HT1080 (cell line): ENCODE data around the gene TMEM178A. TPM values are rescaled to one million over a fixed set of nuclear protein-coding genes. Genes with fewer than 3 reads are reported as not detected.

ENCODE experiments used
- DNase-seq: peaks from one replicate; pipeline ENCODE4 v3.0.0-alpha.2; 2015; ENCODE audit warnings: low read depth
- total RNA-seq: library from RNA; depleted of rRNA; stranded (reverse); fragments of >200 nt; shearing (Covaris generic); gene quantifications from 2 replicates; pipeline ENCODE4 v1.2.3, GENCODE V29; 2014

Gene TMEM178A
- total RNA-seq, 1 experiment from 2014 or later = not detected

DNA sequence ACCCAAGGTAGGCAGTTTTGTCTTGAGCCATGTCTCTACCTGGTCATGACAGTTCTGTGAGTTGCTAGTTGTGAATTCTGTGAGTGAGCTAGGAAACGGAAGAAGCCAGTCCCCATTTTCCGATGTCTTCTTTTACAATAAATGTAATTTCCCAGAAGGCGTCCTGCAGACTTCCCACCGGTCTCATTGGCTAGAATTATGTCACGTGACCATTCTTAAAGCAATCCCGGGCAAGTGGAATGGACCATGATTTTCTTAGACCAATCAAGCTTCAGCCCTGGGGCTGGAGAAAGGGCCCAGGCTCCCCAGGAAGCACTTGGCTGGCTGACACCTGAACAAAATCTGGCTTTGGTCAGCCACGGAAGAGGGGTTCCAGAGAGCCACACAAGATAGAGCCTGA is 10.6 kb downstream of the TMEM178A start:
- no peak for DNase-seq

DNA sequence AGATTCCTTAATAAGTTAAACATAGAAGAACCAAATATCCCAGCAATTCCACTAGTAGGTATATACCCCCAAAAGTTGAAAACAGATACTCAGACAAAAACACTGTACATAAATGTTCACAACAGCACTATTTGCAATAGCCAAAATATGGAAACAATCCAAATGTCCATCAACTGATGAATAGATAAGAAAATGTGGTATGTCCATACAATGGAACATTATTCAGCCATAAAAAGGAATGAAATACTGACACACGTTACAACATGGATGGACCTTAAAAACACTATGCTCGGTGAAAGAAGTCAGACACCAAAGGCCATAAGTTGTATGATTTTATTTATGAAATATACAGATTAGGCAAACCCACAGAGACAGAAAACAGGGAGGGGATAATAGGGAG is 12.5 kb downstream of the TMEM178A start:
- DNase-seq = no peak

DNA sequence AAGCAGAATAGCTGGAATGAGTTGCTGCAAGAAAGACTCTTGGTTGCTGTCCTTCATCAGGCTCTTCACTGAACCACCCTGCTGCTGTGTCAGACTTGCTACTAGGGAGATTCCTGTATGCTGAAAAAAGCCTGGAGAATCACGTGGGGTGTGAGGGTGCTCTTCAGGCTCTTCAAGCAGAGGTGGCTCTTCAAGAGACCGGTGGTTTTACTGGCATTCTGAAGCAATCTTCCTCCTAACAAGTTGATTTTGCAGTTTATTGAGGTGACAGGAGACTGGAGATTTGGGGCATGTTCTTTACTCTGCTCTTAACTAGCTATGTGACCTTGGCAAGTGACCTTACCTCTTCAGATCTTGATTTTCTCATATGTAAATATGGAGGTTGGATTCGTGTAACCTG is 14.1 kb downstream of the TMEM178A start:
- DNase-seq = no peak

DNA sequence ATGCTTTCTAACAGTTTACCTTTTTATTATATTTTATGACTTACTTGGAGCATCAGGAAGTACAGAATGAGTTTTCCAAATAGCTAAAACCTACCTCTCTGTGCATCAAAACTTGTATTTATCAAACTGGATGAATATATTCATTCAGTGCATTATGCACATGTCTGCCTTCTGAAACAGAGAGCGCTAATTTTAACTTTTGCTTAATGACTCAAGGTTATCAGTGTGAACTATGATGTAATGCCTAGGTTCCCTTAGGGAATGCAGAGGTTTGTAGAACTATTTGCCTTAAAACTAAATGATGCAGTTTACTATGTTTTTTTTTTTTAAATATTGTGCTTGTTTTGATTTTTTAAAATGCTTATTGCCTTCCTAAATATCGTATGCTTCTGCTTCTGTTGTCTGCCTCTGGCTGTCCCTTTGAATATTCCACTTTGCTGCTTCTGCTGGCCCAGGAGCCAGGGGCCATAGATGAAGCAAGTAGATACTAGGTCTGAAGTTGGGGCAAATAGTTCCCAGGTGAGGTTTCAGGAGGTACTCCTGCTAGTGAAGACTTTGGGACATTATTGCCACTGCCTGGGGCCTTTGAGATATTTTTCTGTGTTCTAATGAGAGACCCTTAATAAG is 16.5 kb downstream of the TMEM178A start:
- DNase-seq = no peak

DNA sequence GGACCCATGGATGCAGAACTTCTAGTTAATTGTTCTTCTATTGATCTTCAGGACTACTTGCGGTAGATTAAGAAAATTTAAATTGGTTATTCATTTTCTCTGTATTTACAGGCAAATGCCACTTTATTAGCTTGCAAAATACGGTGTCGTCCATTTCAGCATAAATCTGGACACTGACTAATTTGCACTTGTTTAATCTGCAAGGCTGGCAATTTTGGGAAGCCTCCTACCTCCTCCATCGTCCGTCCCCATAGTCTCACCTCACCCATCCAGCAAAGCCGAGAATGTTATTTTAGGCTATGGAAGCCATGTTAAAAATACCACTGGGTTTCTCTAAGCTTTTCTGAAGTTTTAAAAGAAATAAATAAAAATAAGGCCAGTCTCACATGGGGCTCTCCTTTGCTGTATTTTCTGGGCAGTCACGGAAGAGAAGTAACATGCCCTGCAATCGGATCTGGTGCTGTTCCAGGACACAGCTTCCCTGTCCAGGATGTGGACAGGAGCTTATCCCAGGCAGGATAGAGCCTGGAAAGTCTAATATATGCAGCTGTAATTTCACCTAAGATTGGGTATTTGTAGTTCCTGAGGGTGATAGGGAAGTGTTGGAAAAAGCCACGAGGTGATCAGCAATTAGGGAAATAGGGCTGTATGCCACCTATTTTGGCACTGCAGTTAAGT is 17.4 kb downstream of the TMEM178A start:
- DNase-seq = no peak

DNA sequence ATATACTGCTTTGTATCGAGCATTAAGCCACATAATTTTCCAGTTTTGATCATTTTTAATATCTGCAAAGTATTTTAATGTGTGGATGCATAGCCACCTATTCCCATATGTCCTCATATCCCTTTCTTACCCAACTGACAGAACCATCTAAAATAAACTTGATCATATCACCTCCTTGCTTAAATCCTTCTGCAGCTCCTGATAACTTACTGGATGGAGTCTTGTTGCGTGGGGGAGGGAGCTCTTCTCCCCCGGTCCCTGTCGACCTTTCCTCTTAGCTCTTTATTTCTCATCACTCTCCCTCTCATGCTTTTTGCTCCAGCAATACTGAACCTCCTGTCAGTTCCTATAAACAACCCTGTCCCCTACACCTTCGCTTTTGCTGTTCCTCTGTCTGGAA is 18.7 kb downstream of the TMEM178A start:
- DNase-seq = no peak

DNA sequence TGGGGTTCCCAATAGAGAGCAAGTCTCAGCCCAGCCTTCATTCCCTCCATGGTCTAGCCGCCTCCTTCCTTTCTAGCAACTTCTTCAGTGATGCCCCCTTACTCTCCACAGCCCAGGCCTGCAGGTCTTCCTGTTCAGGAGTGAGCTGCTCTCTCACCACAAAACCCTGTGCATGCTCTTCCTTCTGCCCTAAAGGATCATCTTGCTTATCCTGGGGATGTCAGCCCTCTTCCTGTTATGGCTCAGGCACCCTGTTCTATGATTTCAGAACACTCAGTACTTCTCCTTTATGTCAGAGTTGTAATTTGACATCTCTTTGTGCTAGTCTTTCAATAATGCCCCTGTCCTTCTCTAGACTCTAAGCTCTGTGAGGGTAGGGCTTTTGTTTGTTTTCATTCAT is 19.4 kb downstream of the TMEM178A start:
- DNase-seq = no peak

DNA sequence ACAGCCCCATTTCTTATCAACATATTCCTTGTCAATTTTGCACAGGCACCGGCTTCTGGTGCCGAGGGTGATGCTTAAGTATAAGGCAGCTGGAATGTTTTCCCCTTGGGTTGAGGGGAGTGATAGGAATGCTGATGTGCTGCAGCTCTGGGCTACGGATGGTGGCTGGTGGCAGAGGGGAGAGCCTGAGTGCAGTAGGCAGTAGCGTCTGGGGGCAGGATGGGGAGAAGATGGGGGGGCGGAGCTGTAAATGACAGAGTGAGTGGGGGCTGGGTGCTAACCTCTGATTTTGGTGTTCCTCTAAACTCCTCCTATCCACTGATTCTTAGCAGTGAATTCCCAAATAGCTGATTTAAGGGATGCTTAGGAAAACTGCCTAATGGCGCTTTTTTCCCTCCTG is 20.7 kb downstream of the TMEM178A start:
- no peak for DNase-seq

DNA sequence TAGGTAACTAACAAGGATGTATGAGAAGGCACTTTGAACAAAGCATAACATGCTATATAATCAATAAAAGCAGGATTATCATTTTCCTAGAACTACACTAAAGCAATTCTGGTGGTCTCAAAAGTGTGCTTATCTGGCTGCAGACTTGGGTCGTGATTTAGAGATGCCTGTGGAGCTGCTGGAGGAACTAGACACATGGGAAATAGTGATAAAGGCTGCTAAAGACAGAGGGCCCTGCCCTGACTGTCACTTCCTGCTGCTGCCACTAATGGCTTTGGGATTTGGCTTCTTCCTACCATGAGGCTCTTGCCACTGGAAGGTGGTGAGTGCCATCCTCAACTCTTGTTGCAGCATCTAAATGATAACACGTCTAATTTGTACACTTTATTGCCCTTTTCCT is 22.5 kb downstream of the TMEM178A start:
- no peak for DNase-seq

DNA sequence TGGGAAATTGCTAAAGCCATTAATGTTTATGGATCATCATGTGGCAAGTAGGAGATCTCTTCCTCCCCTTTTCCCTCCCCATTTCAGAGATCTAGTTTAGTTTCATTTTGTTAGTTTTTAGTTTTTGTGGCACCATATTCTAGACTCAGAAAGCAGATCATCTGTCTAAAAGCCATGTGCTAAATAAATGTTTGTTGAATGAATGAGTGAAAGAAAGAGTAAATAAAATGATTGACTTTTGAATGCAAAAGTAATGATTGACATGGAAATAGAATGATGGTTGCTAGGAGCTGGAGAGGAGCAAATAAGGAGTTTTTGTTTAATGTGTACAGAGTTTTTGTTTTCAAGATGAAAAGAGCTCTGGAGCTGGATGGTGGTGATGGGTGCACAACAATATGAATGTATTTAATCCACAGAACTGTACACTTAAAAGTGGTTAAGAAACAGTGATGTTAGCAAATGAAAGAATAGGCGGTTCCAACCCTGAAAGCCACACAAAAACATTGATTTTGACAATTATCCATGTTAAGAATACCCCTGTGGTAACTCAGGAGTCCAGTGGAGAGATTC is 23.6 kb downstream of the TMEM178A start:
- DNase-seq = no peak

DNA sequence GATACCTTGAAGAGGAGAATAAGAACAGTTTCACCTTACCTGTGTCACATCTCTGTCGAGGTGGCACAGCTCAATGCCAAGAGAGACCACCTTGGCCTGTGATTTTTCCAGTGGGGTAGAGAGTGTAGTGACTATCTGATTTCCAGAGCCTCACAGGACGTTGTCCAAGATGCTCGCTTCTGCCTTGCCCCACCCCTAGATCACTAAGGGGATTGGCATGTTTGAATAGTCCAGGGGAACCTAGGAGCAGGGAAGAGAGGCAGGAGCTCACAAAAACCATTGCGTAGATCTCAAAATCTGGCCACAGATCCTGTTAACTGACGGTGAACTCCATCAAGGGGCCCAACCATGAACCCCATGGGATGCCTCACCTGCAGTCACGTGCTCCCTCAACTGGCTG is 24.2 kb downstream of the TMEM178A start:
- peak; percentile 13 for DNase-seq

DNA sequence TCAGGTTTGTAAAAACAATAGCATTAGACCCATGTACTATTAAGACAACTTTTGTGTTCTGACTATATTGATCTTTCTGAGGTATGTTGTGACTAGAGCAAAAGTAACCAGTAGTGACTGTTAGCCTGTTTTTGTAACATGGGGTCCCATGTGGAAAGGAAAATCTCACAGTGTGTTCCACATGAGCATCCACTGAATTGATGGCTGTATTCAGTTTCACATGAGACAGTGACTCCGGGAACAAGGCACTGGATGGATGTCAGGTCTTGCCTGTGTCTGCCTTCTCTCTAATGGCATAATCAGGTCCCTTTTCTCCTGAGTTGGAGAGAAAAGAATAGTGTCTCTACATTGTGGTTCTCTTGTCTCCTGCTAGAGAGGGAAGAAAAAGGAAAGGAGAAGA is 27.5 kb downstream of the TMEM178A start:
- no peak for DNase-seq

DNA sequence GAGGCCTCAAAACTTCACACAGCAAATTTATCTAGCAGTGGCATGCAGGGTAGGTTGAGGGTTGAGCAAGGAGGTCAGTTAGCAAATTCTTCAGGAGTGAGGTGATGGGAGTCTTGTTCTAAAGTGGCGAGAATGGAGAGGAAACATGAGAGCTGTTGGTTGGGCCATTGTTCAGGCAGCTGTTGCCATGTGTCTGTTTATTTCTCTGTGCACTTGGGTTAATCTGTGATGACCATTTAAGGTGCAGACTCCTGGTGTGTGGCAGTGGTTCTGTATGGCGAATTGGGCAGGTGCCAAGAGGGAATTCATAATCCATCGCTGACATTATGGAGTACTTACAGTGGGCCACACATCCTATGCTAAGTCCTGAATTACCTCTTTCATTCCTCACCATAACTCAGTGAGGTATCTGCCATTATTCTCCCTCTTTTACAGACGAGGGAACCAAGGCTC is 30.4 kb downstream of the TMEM178A start:
- peak; percentile 61 for DNase-seq

DNA sequence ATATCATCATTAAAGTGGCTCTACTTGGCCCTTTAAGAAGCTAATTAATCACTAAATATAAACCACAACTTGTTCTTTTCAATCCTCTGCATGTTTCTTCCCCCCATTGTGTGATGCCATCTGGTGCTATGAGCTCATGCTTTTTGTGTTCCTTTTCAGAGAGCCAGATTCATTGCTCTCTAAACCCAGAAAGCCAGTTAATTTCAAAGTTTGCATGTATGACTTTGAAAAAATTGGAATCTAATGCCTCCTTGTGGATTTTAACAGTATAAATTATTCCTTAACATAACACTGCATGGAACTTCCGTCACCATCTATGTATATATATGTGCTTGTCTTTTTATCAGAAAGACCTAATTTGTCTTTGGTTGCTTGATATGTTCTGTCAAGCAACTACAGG is 31.1 kb downstream of the TMEM178A start:
- DNase-seq = peak; percentile 43

DNA sequence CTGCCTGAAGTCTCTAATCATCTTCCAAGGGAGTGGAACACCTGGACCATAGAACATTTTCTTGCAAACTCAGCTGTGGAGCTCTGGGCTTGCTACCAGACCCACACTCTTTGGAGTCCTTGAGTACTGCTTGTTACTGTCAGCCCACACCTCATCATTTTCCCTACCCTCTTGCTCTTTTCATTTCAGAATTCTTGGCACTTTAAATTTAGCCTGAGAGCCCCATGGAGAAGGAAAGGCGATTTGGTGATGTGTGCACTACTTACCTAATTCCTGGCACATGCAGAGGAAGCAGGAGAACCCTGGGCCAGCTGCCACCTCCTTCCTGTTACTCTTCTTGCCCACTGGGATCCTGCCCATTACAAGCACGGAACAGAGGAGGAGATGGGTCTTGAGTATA is 31.7 kb downstream of the TMEM178A start:
- DNase-seq = no peak

DNA sequence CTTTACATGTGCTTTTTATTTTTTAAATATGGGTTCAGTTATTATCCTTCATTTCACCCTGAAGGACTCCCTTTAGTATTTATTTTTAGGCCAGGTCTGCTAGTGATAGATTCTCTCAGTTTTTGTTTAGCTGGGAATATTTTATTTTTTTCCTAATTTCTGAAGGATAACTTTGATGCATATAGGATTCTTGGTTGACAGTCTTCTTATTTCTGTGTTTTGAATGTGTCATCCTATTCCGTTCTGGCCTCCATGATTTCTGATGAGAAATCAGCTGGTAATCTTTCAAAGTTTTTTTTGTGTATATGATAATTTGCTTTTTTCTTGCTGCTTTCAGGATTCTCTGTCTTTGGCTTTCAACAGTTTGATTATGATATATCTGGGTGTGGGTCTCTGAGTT is 35.4 kb downstream of the TMEM178A start:
- no peak for DNase-seq

DNA sequence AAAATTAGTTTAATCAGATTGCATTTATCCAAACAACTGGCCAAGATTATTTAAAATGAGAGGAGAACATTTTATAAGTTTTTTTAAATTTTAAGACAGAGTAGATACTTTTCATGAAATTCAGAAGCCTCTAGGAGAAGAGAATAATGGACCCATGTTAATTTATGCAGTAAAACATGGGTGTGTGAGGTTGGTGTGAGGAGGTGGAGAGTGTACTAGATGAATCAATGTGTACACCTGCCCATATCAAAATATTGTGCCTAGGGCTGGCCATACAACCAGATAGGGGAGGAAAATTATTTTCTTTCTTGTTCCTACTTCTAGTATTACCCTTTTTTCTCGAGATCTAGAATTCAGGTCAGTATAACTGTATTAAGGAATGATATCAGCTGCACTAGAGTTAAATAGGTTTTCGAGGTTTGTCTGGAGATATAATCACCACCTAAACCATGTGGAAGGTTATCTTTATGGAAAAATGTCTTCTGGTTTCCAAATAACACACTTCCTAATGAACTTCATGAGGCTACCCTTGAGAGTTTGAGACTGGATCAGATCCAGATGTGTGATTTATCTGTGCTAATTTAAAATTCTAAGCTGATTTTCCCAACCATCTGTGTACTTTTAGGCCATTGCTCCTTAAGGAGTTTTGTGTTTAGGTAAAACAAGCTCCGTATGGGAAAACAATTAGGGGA is 37.6 kb downstream of the TMEM178A start:
- no peak for DNase-seq

DNA sequence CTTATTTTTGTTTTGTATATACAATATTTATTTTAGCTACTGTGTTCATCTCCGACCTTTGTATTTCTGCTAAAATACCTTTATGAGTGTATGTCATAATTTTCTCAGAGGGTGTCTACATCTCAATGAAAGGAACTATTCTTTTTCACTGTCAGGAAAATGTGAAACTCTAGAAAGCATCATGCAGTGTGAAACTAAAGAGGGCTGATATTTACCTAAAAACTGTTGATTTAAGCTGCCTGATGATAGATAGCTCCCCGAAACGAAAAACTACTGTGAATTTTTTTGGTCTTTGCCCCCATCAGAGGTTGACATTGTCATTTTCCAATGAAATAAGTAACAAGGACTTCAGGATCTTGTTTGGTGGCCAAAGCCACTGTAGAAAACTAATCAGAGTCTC is 38.8 kb downstream of the TMEM178A start:
- no peak for DNase-seq

DNA sequence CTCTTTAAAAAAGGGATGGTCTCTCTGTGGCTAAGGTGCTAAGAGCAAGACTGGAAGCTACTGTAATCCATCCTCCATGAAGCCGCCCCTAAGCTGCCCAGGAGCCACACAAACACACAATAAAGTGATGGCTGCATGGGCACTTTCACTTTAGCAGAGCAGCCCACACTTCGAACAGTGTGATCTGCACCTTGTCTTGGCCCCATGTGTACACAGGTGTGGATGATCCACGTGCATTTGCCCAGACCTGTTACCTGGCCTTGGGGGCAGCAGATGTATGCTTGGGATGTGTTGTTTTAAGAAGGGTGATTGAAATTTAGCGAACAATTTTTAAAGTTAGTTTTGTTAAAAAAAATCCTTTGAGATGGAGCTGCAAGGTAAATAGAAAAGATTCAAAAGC is 39.9 kb downstream of the TMEM178A start:
- no peak for DNase-seq

DNA sequence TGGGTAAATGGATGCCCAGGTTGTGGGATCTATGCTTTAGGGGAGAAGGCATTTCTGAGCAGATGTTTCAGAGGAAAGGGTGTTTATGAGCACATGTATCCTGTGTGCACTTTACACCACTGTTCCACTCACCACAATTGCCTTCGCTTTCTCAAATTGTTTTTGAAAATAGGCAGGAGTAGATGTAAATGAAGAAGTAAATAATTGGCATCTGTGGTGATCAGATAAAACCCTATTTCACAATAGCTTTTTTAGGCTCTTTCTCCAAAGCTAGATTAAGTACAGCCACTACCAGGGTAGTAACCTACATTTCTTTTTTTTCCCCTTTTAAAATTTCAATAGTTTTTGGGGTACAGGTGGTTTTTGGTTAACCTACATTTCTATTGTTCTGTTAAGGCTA is 40.6 kb downstream of the TMEM178A start:
- no peak for DNase-seq

DNA sequence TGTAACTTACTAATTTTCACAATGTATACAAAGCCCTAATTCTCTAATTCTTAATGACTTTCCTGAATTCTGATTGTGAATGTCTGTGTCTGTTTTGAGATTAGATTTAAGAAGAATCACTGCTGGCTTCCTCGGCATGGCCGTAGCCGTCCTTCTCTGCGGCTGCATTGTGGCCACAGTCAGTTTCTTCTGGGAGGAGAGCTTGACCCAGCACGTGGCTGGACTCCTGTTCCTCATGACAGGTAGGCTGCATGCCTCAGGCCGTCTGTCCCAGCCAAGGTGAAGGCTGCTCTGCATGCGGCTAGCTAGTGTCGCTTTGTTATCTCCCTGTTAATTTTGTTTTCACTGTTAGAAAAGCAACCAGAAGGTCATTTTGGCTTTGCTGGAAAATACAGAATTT is 41.2 kb downstream of the TMEM178A start:
- DNase-seq = no peak

DNA sequence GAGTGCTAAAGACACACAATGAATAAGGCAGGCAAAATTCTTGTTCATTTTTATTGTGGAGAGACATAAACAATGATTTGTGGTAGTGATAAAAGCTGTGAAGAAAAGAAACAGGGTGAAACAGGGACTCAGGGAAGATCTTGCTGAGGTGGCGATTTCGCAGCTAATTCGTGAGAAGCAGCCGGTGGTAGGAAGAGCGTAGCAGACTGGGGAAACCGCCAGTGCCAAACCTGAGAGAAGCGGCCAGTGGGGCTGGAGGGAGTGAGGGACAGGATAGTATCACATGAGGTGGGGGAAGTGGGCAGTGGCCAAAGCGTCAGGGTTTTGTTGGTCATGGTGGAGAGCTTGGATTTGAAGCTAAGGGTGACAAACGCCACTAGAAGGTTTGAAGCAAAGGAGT is 42.3 kb downstream of the TMEM178A start:
- no peak for DNase-seq
